ENCODE measurements around the gene MOCS1.

Gene MOCS1

GRCh38 chr6:39876111-39876510 lies 58.2 kb downstream of the MOCS1 start:
- DNase-seq (ENCODE audit: low read depth) = no peak

GRCh38 chr6:39873439-39873838 lies 60.8 kb downstream of the MOCS1 start:
- no peak for DNase-seq (ENCODE audit: low read depth)

GRCh38 chr6:39870950-39871349 lies 63.3 kb downstream of the MOCS1 start:
- no peak for DNase-seq (ENCODE audit: low read depth)

GRCh38 chr6:39867592-39867991 lies 66.7 kb downstream of the MOCS1 start:
- DNase-seq (ENCODE audit: low read depth) = no peak

GRCh38 chr6:39865011-39865888 lies 69.0 kb downstream of the MOCS1 start:
- DNase-seq (ENCODE audit: low read depth) = peak; percentile 49

GRCh38 chr6:39861663-39862062 lies 72.6 kb downstream of the MOCS1 start:
- no peak for DNase-seq (ENCODE audit: low read depth)

- no peak for DNase-seq (ENCODE audit: low read depth)
Measured at GRCh38 chr6:39859025-39859424, 75.2 kb downstream of the MOCS1 start.

GRCh38 chr6:39855356-39855995 lies 78.8 kb downstream of the MOCS1 start:
- peak; percentile 44 for DNase-seq (ENCODE audit: low read depth)

Measured in stromal cell of bone marrow (primary cell).